Activated CD4-positive, alpha-beta T cell treated with anti-CD3 and anti-CD28 coated beads for 48 hours (primary cell): ENCODE data around the gene ILF3.

Experiments
- DNase-seq: peaks from one replicate; pipeline ENCODE4 v3.0.0-alpha.2; 2020

The ILF3 gene

DNA sequence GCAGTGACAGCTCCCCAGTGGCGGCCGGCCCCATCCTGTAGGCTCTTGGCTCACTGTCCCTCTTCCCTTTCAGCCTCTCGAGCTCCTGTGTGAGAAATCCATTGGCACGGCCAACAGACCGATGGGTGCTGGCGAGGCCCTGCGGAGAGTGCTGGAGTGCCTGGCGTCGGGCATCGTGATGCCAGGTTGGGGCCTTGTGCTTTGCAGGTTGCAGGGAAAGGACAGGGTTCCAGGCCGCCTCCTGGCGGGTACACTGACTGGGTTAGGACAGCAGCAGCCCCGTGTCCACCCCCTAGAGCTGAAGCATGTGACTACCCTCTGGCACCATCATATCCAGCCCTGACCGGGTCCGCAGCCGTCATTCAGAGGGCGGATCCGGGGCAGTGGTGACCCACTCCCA lies 25.6 kb downstream of the ILF3 start:
- no peak for DNase-seq

DNA sequence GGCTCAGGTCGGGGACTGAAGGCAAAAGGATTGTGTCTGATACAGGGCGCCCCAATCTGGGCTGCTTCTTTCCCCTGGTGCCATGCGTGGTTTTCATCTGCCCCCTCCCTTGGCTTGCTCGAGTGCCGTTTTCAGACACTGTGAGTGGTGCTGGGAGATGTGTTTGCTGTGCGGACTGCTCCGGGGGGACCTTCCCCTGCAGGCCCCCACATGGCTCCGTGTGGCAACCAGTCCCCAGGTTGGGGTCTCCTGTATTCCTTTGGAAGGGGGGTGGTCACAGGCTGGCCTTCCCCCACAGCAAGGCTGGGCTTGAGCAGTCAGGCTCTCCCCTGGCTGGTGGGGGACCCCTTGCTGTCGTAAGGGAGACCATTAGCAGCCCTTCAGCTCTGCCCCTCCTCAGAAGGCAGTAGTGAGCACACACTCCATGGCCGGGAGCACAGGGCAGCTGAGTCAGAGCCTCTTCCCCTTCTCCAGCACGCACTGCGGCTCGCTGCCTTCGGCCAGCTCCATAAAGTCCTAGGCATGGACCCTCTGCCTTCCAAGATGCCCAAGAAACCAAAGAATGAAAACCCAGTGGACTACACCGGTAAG lies 26.5 kb downstream of the ILF3 start:
- no peak for DNase-seq

DNA sequence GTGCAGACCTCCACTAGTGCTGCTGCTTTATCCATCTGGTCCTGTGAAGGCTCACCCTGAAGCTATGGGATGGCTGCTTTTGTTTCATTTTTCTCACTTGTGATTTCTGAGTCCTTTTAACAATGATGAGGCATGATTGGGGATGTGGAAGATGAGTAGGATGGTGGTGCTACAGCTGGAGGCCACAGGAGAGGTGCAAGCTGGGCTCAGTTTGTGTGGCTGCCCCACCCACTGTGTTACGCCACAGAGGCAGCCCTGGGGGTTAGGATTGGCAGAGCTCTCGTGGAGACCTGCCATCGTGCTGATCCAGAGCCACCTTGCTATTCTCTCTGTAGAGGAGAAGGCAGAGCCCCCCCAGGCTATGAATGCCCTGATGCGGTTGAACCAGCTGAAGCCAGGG lies 27.5 kb downstream of the ILF3 start:
- DNase-seq = no peak

DNA sequence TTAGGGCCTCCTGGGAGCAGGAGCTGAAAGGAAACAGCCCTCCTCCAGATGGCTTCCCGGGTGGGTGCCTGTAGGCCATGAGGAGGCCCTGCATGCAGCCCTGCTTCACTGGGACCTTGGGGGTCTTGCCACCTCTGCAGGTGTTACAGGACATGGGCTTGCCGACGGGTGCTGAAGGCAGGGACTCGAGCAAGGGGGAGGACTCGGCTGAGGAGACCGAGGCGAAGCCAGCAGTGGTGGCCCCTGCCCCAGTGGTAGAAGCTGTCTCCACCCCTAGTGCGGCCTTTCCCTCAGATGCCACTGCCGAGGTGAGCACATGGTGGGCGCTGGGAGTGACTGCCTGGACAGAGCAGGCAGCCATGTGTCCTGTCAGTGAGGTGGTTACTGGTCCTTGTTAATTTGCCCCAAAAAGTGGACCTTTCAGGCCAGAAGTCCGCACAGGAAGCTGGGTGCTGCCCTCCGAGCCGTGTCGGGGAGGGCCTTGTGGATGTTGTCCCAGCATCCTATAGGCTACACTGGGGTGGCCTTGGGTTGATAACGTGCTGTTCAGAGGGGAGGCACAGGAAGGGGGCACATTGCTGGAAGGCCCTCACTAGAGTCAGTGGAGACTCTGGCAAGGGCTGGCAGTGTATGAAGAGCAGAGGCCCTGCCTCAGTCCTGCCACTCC lies 28.4 kb downstream of the ILF3 start:
- DNase-seq = no peak

DNA sequence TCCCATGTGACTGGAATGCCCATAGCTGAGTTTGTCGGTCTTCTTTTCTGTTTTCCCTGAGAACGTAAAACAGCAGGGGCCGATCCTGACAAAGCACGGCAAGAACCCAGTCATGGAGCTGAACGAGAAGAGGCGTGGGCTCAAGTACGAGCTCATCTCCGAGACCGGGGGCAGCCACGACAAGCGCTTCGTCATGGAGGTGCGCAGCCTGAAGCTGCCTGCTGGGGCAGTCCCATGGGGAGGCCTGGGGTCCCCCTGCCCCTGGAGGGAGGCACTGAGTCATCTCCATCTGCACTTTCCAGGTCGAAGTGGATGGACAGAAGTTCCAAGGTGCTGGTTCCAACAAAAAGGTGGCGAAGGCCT lies 28.9 kb downstream of the ILF3 start:
- DNase-seq = no peak

DNA sequence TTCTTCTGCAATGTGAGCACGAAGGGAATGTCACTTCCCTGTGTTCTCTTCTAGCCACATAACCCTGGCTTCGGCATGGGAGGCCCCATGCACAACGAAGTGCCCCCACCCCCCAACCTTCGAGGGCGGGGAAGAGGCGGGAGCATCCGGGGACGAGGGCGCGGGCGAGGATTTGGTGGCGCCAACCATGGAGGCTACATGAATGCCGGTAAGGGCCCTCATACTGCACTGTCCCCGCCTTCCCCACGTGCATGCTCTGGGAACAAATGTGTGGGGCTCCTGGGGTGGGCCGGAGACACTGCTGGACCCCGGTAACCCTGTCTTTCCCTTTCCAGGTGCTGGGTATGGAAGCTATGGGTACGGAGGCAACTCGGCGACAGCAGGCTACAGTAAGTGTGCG lies 29.4 kb downstream of the ILF3 start:
- DNase-seq = no peak

DNA sequence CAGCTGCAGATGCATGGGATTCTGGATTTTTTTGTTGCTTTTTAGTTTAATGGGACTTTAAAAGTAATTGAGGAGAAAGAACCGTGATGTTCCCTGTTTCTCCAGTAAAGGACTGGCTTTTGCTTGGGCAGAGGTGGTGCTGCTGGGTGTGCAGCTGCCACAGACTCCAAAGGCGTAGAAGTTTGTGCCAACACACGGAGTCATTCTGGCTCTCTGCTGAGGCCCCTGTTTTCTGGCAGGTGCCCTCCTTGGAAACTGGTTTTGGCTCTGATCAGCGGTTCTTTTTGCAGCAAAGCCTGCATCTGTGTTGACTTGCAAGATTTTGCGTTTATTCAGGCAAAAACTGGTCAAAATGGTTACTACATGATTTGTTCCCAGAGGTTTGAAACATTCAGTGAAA lies 31.1 kb downstream of the ILF3 start:
- DNase-seq = no peak

DNA sequence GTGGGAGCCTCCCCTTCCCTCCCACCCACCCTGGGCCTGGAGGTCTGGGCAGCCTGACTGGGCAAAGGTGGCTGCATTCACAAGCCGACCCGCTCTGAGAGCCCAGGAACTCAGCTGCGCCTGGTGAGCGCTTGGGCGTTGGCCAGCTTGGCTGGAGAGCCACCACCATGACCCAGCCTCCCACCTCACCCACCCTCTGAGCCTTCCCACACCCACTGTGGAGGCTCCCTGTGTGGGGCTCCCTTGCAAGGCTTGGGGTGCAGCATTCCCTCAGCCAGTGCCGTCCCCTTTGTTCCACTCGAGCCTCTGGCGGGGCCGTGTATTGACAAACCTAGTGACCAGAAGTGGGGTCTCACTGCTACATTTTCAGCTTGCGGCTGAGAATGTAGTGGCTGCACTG lies 32.0 kb downstream of the ILF3 start:
- no peak for DNase-seq

DNA sequence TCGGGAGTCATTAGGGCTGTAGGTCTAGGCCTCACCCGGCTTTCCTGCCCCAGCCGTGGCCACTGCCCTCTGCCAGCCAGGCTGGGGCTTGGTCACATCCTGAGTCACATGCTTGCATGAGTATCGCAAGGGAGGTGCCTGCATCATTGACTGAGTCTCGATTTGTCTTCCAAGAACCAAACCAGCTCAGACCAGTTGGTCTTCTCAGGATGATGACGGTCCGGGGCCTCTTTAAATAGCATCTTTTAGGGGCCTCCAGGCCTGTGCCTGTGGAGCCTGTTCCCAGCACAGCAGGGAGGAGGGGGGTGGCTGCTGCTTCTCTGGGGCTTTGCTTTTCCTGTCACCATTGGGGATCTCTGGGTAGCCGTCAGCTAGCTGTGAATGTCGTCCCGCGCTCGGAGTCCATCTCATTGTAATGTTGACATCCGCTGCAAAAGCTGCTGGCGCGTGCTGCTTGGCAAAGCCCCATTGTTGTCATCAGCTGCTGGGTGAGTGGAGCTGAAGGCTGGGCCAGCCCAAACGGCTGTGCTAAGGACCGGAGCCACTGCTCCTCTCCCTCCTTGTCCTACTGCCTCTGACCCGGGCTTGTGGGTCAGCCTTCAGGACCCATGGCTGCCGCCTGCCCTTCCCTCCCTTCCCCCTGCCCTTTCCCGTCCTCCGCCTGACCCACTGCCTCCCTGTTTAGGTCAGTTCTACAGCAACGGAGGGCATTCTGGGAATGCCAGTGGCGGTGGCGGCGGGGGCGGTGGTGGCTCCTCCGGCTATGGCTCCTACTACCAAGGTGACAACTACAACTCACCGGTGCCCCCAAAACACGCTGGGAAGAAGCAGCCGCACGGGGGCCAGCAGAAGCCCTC lies 32.7 kb downstream of the ILF3 start:
- no peak for DNase-seq

DNA sequence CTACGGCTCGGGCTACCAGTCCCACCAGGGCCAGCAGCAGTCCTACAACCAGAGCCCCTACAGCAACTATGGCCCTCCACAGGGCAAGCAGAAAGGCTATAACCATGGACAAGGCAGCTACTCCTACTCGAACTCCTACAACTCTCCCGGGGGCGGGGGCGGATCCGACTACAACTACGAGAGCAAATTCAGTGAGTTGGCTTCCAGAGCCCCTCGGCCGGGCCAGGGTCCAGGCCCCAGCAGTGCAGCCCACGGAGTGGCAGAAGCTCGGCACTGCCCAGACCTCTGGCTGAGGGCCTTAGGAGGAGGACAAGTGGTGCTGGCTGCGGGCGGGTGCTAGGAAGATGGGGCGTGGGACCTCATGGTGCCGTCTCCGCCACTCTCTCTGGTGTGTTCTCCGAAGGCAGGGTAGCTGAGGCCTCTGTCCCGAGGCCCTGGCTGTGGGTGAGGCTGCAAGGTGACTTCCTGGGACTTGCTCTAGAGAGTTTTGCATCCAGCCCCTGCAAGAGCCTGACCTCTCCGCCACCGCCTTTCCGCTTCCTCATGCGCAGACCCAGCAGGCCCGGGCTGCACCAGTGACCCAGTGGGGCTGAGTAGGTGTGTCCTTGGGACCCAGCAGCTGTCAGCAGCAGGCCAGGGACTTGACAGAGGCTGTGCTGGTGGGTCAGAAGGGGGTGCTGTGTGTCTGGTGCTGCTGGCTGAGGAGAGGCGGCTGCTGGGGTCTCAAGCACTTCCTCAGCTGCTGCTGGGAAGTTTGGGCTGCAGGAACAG lies 33.6 kb downstream of the ILF3 start:
- DNase-seq = no peak

DNA sequence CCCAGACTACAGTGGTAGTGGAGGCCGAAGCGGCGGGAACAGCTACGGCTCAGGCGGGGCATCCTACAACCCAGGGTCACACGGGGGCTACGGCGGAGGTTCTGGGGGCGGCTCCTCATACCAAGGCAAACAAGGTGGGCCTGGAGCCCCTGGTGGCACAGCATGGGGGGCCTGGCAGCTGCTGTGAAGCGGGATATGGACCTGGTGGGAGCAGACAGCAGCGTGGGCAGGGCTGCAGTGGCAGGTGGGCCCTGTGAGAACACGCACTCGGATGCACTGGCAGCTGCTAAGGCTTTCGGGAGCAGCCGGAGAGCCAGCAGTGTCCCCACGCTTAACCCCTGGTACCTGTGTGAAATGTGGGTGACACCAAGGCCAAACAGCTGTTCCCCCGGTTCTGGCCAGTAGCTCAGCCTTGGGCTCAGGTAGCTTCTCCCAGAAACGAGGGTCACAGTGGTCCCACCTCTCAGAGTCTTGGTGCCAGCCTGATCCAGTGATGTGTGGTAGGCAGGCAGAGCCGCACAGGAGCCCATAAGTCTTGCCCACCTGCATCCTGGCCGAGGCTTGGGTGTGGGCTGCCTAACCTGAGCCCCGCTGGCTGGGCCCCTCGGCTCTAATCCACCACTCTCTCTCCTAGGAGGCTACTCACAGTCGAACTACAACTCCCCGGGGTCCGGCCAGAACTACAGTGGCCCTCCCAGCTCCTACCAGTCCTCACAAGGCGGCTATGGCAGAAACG lies 34.6 kb downstream of the ILF3 start:
- DNase-seq = no peak

DNA sequence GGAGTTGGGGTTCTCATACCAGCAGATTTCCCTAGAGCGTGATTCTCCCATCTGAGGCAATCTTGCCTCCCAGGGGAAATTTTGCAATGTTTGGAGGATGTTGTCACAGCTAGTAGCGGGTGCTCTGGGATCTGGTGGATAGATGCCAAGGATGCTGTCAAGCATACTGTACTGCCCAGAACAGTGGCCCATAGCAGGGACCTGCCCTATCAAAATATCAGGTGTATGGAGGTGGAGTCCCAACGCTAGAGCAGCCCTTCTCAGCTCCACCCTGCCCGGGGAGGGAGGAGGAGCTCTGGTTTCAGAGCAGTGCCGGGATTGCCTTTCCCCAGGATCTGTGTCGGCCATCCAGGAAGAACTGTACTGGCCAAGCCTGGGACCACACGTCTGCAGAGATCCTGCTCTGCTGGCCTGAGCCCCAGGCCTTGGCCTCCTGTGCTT lies 36.2 kb downstream of the ILF3 start:
- no peak for DNase-seq

DNA sequence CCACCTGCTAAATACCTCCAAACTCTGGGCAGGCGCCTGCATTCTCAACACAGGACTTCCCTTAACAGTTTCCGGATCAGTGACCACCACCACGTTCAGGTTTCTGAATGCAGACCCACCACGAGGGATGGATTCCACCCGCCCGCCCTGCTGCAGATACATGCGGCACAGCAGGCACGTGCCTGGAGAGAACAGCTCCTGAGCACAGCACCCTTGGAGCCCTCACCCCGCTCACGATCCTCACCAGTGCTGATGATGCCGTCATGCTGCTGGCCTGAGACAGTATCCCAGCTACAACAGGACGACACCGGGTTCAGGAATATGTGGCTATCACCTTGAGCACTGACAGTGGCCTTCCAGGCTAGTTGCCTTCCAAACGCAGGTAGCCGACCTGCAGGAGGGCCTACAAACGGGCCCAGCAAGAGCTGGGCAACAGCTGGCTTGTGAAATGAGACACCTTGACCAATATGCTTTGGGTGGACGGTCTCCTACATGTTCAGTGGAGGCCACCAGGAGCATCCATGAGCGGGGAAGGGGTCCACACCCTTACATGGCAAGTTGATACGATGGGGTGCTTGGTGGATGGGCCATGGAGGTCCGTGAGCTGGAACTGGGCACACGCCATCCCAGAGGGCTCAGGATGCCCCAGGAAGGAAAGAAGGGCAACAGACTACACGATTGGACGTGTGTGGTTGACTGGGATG lies 37.2 kb downstream of the ILF3 start:
- no peak for DNase-seq

DNA sequence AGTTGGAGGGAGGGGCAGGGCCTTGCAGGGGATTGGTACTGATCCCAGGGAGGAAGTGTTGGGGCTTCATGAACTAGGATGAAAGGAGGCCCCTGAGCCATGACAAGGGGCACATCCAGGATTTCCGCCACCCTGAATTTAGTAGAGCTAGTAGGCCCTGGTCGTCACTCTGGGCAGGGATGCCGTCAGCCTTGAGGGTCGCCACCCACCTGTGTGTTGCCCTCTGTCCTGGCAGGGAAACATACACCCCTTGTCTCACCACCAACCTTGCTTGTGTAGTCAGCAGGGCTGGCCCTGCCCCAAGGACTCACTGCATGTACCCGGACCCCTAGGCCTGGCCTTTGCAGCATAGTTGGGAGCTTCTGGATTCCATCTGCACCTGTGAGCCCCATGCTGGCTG lies 37.7 kb downstream of the ILF3 start:
- no peak for DNase-seq

DNA sequence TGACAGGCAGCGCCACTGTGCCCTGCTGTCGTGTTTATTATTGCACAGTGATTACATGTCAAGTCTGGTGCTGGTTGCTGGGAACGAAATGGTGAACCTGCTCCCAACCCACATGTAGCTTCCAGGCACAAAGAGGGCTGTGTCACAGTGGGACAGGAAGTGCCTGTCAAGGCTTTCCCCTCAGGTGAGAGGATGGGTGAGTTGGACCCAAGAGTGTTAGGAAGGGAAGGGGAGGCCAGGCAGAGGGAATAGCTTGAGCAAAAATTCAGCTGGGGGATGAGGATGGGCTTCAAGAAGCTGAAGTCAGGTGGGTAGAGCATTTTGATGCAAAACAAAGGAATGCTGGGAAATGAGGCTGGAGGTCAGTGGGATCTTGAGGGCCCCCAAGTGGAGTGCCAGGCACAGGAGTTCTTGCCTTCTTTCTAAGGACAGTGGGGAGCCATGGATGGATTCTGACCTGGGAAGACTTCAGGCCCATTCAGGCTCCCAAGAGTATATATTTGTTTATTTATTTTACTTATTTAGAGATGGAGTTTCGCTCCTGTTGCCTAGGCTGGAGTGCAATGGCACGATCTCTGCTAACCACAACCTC lies 38.6 kb downstream of the ILF3 start:
- no peak for DNase-seq

DNA sequence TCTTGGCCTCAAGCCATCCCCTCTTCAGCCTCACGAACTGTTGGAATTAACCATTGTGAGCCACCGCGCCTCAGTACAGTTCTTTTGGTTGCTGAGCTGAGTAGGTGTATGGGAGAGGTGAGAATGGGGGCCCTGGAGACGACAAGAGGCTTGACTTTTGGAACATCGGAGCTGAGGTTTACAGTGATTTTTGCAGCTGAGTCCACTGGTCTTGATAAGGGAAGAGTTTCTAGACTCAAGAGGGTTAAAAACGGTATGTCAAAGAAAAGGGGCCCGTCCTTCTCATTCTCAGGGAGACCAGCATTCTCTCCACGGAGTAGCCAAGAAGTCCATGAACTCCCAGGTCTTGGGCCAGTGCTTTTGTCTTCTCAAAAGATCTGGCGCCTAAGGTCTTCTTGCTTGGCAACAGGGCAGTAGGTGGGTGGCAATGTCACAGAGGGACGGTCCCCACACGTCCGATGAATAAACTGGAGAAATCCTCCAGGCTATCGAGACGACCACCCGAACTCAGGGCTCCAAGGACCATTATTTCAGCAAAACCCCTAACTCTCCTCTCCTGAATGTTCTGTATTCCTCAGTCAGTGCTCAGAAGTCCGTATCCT lies 40.7 kb downstream of the ILF3 start:
- DNase-seq = no peak

DNA sequence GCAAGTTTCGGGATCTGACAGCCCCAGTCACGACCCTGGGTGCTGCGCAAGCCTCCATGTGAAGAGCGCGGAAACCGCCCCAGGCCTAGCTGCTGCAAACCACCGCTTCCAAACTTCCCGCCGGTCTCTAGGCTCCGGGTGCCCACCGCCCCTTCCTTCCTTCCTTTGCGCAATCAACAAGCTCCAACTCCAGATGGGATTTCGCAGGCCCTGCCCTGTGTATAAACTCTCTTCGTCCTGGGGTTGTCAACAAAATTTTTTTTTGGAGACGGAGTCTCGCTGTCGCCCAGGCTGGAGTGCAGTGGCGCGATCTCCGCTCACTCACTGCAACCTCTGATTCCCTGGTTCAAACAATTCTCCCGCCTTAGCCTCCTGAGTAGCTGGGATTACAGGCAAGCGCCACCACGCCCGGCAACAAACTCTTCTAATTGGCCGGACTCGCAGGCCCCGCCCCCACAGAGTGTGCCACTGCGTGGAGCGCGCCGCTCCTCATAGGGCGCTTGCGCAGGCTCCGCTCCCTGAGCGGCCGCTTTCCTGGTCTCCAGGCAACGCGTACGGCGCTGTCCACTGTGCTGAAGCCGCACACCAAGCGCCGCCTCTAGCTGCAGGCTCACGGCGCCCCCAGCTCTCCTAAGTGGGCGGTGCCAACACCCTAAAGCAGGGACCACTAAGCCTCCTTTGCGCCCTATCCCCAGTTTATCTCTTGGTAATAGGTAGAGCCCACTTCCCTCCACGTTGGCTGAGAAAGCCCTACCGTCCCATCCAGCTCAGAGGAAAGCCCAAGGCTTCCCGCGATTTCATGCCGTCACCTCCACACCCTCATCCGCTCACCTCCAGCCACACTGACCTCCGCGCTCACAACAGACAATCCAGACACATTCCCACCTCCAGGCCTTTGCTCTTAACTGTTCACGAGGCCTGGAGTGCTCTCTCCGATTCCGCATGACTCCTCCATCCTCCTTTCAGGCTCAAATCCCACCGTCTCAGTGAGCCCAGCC lies 41.6 kb downstream of the ILF3 start:
- DNase-seq = peak; percentile 94

DNA sequence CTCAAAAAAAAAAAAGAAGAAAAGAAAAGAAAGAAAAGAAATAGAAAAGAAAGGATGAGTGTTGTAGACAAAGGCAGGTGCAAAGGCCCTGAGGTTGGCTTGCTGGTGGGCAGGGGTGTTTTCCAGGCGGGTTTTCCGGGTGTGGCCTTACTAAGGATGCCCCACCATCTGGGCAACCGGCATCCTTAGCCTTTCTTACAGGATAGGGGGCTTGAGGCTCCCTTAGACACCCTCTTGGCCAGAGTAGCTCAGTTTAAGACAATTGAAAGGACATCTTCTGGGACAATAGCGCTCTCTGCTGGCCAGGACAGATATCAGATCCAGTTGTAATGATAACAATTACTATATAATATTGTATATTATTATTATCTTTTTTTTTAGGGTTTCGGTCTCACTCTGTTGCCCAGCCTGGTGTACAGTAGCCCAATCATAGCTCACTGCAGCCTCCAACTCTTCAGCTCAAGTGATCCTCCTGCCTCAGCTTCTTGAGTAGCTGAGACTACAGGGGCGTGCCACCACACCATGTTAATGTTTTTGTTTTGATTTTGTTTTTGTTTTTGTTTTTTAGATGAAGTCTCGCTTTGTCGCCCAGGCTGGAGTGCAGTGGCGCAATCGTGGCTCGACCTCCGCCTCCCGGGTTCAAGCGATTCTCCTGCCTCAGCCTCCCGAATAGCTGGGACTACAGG lies 45.6 kb downstream of the ILF3 start:
- DNase-seq = peak; percentile 85

DNA sequence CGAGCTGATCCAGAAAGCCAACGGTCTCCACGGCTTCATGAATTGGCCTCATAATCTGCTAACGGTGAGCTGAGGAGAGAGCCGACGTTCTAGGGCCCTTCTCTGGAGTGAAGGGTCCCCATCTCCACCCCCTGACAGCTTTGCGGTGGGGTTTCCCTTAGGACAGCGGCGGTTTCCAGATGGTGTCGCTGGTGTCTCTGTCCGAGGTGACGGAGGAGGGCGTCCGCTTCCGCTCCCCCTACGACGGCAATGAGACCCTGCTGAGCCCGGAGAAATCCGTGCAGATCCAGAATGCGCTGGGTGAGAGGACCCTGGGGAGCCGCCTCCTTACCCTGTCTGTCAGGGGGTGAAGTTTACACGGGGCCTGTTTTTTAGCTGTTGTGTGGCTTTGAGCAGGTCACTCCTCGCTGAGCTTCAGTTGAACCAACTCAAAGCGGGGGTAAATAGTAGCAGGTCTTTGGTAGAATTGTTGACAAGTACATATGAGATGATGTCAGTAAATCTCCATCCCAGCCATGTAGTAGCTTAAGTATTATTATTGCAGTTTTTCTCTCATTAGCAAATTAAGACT lies 47.9 kb downstream of the ILF3 start:
- no peak for DNase-seq
